H9 (cell line): ENCODE results near the gene CST6. TPM values are rescaled to one million over a fixed set of nuclear protein-coding genes. Genes with fewer than 3 reads are reported as not detected.

Experiments
- DNase-seq: peaks from one replicate; pipeline ENCODE4 v3.0.0-alpha.2; 2017
- H2AFZ ChIP-seq: one replicate; pipeline ENCODE4 v1.6.1; 2013; ENCODE audit warnings: mild to moderate bottlenecking, low read length, control low read depth, moderate library complexity
- H2AK5ac ChIP-seq: 2 replicates; pipeline ENCODE4 v1.6.1; 2013; ENCODE audit warnings: low read length, control low read depth, mixed read lengths; ENCODE audit not compliant: insufficient read length
- H2BK120ac ChIP-seq: one replicate; pipeline ENCODE4 v1.6.1; 2013; ENCODE audit warnings: low read depth, mild to moderate bottlenecking, low read length, control low read depth, inconsistent platforms; ENCODE audit not compliant: poor library complexity, severe bottlenecking
- H2BK12ac ChIP-seq: 2 replicates; pipeline ENCODE4 v1.6.1; 2013; ENCODE audit warnings: low read length, control low read depth, mixed read lengths, low read depth; ENCODE audit not compliant: insufficient read length
- H2BK15ac ChIP-seq: 2 replicates; pipeline ENCODE4 v1.6.1; 2013; ENCODE audit warnings: low read depth, low read length, control low read depth
- H2BK20ac ChIP-seq: one replicate; pipeline ENCODE4 v1.6.1; 2013; ENCODE audit warnings: low read depth, mild to moderate bottlenecking, low read length, control low read depth, inconsistent platforms; ENCODE audit not compliant: poor library complexity, severe bottlenecking
- H2BK5ac ChIP-seq: 2 replicates; pipeline ENCODE4 v1.6.1; 2013; ENCODE audit warnings: low read length, control low read depth, mixed read lengths; ENCODE audit not compliant: insufficient read length
- H3K14ac ChIP-seq: 2 replicates; pipeline ENCODE4 v1.6.1; 2013; ENCODE audit warnings: low read length, control low read depth; ENCODE audit not compliant: insufficient read depth
- H3K18ac ChIP-seq: 2 replicates; pipeline ENCODE4 v1.6.1; 2013; ENCODE audit warnings: low read depth, mild to moderate bottlenecking, mixed read lengths, low read length, control low read depth; ENCODE audit not compliant: insufficient read length
- H3K23ac ChIP-seq: 2 replicates; pipeline ENCODE4 v1.6.1; 2013; ENCODE audit warnings: low read length, control low read depth, mixed read lengths, low read depth; ENCODE audit not compliant: insufficient read length
- H3K23me2 ChIP-seq: 2 replicates; pipeline ENCODE4 v1.6.1; 2013; ENCODE audit warnings: low read depth, mild to moderate bottlenecking, mixed read lengths, low read length, control low read depth; ENCODE audit not compliant: insufficient read length, poor library complexity, severe bottlenecking
- H3K27ac ChIP-seq: 2 replicates; pipeline ENCODE4 v1.5.1; 2013; ENCODE audit warnings: low read length, control low read depth, mixed read lengths, low read depth; ENCODE audit not compliant: insufficient read length
- H3K27me3 ChIP-seq: 2 replicates; pipeline ENCODE4 v1.6.1; 2013; ENCODE audit warnings: low read length, control low read depth, inconsistent platforms; ENCODE audit not compliant: insufficient read depth
- H3K4ac ChIP-seq: 2 replicates; pipeline ENCODE4 v1.6.1; 2013; ENCODE audit warnings: low read depth, mild to moderate bottlenecking, control low read depth, inconsistent platforms, low read length, moderate library complexity
- H3K4me1 ChIP-seq: 2 replicates; pipeline ENCODE4 v1.6.1; 2013; ENCODE audit warnings: low read length, control low read depth, inconsistent platforms; ENCODE audit not compliant: insufficient read depth
- H3K4me2 ChIP-seq: 2 replicates; pipeline ENCODE4 v1.6.1; 2013; ENCODE audit warnings: low read length, control low read depth, mixed read lengths; ENCODE audit not compliant: insufficient read length, insufficient read depth
- H3K56ac ChIP-seq: 2 replicates; pipeline ENCODE4 v1.6.1; 2013; ENCODE audit warnings: low read depth, mild to moderate bottlenecking, mixed read lengths, low read length, control low read depth; ENCODE audit not compliant: insufficient read length
- H3K79me1 ChIP-seq: 2 replicates; pipeline ENCODE4 v1.6.1; 2013; ENCODE audit warnings: low read depth, mild to moderate bottlenecking, moderate library complexity, low read length, control low read depth, inconsistent platforms; ENCODE audit not compliant: insufficient read depth, poor library complexity, severe bottlenecking
- H3K79me2 ChIP-seq: 2 replicates; pipeline ENCODE4 v1.6.1; 2013; ENCODE audit warnings: low read length, control low read depth, inconsistent platforms; ENCODE audit not compliant: insufficient read depth
- H3K9ac ChIP-seq: 2 replicates; pipeline ENCODE4 v1.6.1; 2013; ENCODE audit warnings: low read length, control low read depth, mixed read lengths; ENCODE audit not compliant: insufficient read length; ENCODE audit errors: extremely low read depth
- H3K9me3 ChIP-seq: one replicate; pipeline ENCODE4 v1.6.1; 2013; ENCODE audit warnings: low read depth, low read length, inconsistent platforms; ENCODE audit not compliant: control insufficient read depth
- H3T11ph ChIP-seq: one replicate; pipeline ENCODE4 v1.6.1; 2013; ENCODE audit warnings: mild to moderate bottlenecking, low read length, control low read depth, inconsistent platforms
- H4K20me1 ChIP-seq: one replicate; pipeline ENCODE4 v1.6.1; 2013; ENCODE audit not compliant: control insufficient read depth, insufficient read length, insufficient read depth
- H4K5ac ChIP-seq: 2 replicates; pipeline ENCODE4 v1.6.1; 2013; ENCODE audit warnings: low read depth, mild to moderate bottlenecking, mixed read lengths, low read length, control low read depth; ENCODE audit not compliant: insufficient read length
- H4K8ac ChIP-seq: replicated peaks from 2 replicates; pipeline ENCODE4 v1.6.1; 2013; ENCODE audit warnings: low read length, control low read depth, mixed read lengths, low read depth; ENCODE audit not compliant: insufficient read length
- H4K91ac ChIP-seq: 2 replicates; pipeline ENCODE4 v1.6.1; 2013; ENCODE audit warnings: low read depth, mild to moderate bottlenecking, moderate library complexity, mixed read lengths, low read length, control low read depth; ENCODE audit not compliant: insufficient read length
- H3K27ac Mint-ChIP-seq, 3 experiments: 2 replicates in 2 of 3; 3 replicates in 1 of 3; pipeline ENCODE4 v1.8.0; 2020 to 2021; ENCODE audit warnings: mixed read lengths in 3 of 3, mild to moderate bottlenecking in 1 of 3, moderate library complexity in 1 of 3
- H3K27me3 Mint-ChIP-seq: 2 replicates; pipeline ENCODE4 v1.8.0; 2021; ENCODE audit warnings: low read depth, mild to moderate bottlenecking, moderate library complexity, mixed read lengths
- H3K36me3 Mint-ChIP-seq, 3 experiments: 2 replicates in 2 of 3; 3 replicates in 1 of 3; pipeline ENCODE4 v1.8.0; 2020 to 2021; ENCODE audit warnings: low read depth in 3 of 3, mixed read lengths in 3 of 3; ENCODE audit not compliant: insufficient read depth in 1 of 3
- H3K4me1 Mint-ChIP-seq, 2 experiments: 2 replicates each; pipeline ENCODE4 v1.8.0; 2020; ENCODE audit warnings: mixed read lengths in 2 of 2
- H3K4me3 Mint-ChIP-seq, 2 experiments: 2 replicates in 1 of 2; 3 replicates in 1 of 2; pipeline ENCODE4 v1.8.0; 2020 to 2021; ENCODE audit warnings: mild to moderate bottlenecking in 2 of 2, mixed read lengths in 2 of 2, moderate library complexity in 1 of 2
- H3K9me3 Mint-ChIP-seq, 2 experiments: 2 replicates in 1 of 2; 3 replicates in 1 of 2; pipeline ENCODE4 v1.8.0; 2020; ENCODE audit warnings: mild to moderate bottlenecking in 2 of 2, mixed read lengths in 2 of 2, moderate library complexity in 1 of 2
- WGBS: extraction: QIAGEN DNeasy Blood & Tissue Kit; methylation state at CpG from one replicate; pipeline ENCODE4 v1.1.7; 2013; ENCODE audit warnings: missing lambda C conversion rate, low lambda C conversion rate, mixed read lengths; ENCODE audit not compliant: insufficient read length; ENCODE audit errors: extremely low coverage; 5-methylcytosine and 5-hydroxymethylcytosine counted together
- total RNA-seq: library from RNA; stranded (reverse); gene quantifications from 2 replicates; pipeline ENCODE4 v1.2.1, GENCODE V29; 2021
- TF ChIP-seq, protein P1 (sequence below): fragments of 200-600 bp; sonication (generic); conservative IDR thresholded peaks from 3 replicates; pipeline ENCODE4 v1.8.0; 2021; ENCODE audit warnings: antibody characterized with exemption, mild to moderate bottlenecking

Gene CST6
- total RNA-seq, 1 experiment from 2014 or later, result not detected

DNA sequence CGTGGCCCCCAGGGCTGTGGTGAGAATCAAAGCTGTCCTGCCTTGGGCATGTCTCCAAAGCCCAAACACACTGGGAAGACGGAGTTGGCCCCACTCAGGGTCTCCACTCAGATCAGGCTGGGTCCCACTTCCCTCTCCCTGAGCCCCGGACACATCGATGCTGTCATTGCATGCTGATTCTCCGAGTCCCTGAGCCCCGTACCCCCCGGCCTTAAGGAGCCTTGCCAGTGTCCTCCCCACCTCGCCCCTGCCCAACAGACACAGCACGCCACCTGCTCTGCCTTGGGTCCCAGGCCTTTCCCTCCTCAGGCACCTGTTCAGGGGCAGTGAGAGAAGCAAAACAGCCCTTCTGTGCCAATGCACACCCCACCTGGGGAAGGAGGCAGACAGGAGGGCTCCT, 24.5 kb upstream of the CST6 start:
- H4K8ac ChIP-seq, result no peak overlapping the region
- H3K4me1 Mint-ChIP-seq, result peaks cover 0 to 2% of the 10 kb centered on the region in 2 experiments; a peak in 1 of 4 replicates
- H3K56ac ChIP-seq, result no peak overlapping the region
- H2BK20ac ChIP-seq, result no peak overlapping the region
- H2BK120ac ChIP-seq, result no peak overlapping the region
- H3K79me1 ChIP-seq, result no peaks in the 10 kb centered on the region
- H3K9me3 Mint-ChIP-seq, result no peaks in the 10 kb centered on the region
- no peaks in the 10 kb centered on the region for H3K4me1 ChIP-seq
- no peak overlapping the region for H2BK5ac ChIP-seq
- H3K14ac ChIP-seq, result no peak overlapping the region
- no peak overlapping the region for H4K5ac ChIP-seq
- peaks cover 0 to 7% (median 0%) of the 10 kb centered on the region in 3 experiments; a peak in 2 of 7 replicates for H3K36me3 Mint-ChIP-seq
- H2BK15ac ChIP-seq, result no peak overlapping the region
- H3K9ac ChIP-seq, result no peak overlapping the region
- no peaks in the 10 kb centered on the region; the same call in 1 of the 2 replicates for H3K27me3 Mint-ChIP-seq
- H3K79me2 ChIP-seq, result no peaks in the 10 kb centered on the region
- H2AK5ac ChIP-seq, result no peak overlapping the region
- no peaks in the 10 kb centered on the region for H4K20me1 ChIP-seq
- H4K91ac ChIP-seq, result no peak overlapping the region
- no peaks in the 10 kb centered on the region for H3K9me3 ChIP-seq
- H2BK12ac ChIP-seq, result no peak overlapping the region
- WGBS, result no CpG with 5 or more reads among the region's 9 CpGs
- no peak for DNase-seq
- H3K4me3 Mint-ChIP-seq, result no peak overlapping the region
- no peaks in the 10 kb centered on the region for H3K27me3 ChIP-seq
- no peak overlapping the region for H3K4me2 ChIP-seq
- no peak overlapping the region for H3K18ac ChIP-seq
- no peak overlapping the region for H3K23ac ChIP-seq
- H3K27ac Mint-ChIP-seq, result peak overlapping the region in 1 of 3 experiments; percentile 44; a peak in 1 of 7 replicates
- H2AFZ ChIP-seq, result no peak overlapping the region
- TF ChIP-seq, protein P1, sequence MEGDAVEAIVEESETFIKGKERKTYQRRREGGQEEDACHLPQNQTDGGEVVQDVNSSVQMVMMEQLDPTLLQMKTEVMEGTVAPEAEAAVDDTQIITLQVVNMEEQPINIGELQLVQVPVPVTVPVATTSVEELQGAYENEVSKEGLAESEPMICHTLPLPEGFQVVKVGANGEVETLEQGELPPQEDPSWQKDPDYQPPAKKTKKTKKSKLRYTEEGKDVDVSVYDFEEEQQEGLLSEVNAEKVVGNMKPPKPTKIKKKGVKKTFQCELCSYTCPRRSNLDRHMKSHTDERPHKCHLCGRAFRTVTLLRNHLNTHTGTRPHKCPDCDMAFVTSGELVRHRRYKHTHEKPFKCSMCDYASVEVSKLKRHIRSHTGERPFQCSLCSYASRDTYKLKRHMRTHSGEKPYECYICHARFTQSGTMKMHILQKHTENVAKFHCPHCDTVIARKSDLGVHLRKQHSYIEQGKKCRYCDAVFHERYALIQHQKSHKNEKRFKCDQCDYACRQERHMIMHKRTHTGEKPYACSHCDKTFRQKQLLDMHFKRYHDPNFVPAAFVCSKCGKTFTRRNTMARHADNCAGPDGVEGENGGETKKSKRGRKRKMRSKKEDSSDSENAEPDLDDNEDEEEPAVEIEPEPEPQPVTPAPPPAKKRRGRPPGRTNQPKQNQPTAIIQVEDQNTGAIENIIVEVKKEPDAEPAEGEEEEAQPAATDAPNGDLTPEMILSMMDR, result no peak
- H3K23me2 ChIP-seq, result no peaks in the 10 kb centered on the region
- no peak overlapping the region for H3T11ph ChIP-seq
- no peak overlapping the region; the same call in 1 of the 2 replicates for H3K4ac ChIP-seq
- H3K27ac ChIP-seq, result no peak overlapping the region
